GM18502 (cell line): ENCODE data around the gene APBA1.
"Not testable (repeated sequence)": the region's sequence is repeated elsewhere in the genome, so short reads cannot be mapped to it uniquely, and the experiment has no call there.

ENCODE experiments used
- ATAC-seq: cut with Tn5 transposase; IDR thresholded peaks from one replicate; pipeline ENCODE4 v1.9.1; 2021; ENCODE audit warnings: mild to moderate bottlenecking; ENCODE audit not compliant: unreplicated experiment, poor library complexity

APBA1 gene

GRCh38 chr9:69611221-69611620 lies 61.0 kb downstream of the APBA1 start:
- ATAC-seq: no peak

- ATAC-seq: no peak
Observed at GRCh38 chr9:69609156-69609555, 63.0 kb downstream of the APBA1 start.

DNA sequence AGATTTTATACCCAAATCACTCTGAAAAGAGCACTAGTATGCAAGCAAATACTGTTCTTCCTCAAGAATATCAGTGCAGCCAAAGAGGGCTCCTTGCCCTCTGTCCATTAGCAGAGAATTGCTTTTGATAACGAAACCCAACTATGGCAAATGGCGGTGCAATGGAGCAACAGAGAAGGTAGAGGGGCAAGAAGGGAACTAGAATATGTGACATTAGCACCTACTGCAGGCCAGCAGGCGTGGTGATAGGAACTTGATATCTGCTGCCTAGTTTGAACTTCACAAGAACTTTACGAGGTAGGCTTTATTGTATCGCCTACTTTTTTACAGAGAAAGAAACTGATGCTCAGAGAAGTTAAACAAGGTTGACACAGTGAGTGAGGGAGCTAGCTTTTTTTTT lies 66.1 kb downstream of the APBA1 start:
- ATAC-seq: no peak

DNA sequence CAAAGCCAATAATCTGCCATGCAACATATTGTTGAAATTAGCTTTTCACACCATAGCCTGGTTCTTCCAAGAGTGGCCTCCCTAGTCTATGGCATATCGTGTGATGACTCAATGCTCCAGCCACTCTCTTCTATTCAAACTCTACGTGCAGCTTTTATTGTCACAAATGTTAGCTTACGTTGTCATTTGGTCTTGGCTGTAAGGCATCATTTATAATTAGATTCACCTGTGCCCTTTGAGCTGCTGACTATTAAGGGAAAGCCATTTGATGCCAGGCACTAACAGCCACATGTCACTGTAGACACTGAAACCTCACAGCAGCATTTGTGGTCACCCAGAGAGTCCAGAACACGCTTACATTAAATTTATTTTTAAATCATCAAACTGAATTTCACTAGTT lies 66.8 kb downstream of the APBA1 start:
- ATAC-seq: no peak

DNA sequence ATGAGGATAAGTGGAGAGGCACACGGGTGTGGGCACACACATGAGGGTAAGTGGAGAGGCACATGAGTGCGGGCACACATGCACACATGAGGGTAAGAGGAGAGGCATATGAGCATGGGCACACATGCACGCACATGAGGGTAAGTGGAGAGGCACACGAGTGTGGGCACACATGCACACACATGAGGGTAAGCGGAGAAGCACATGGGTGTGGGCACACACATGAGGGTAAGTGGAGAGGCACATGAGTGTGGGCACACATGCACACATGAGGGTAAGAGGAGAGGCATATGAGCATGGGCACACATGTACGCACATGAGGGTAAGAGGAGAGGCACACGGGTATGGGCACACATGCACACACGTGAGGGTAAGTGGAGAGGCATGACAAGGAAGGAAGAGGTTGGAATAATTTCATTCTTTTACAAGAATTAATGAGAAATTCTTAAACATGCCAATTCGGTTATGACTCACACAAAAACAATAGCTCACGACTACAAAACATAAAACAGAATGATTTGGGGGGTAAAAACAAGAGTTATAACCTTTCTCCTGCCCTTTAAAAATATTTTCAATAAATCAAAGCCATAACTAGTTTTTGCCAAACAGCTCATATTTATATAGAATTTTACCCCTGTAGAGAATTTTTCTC lies 67.5 kb downstream of the APBA1 start:
- no peak for ATAC-seq

GRCh38 chr9:69603656-69604055 lies 68.5 kb downstream of the APBA1 start:
- ATAC-seq: no peak

- no peak for ATAC-seq
Observed at GRCh38 chr9:69602773-69603172, 69.4 kb downstream of the APBA1 start.

GRCh38 chr9:69601698-69602097 lies 70.5 kb downstream of the APBA1 start:
- no peak for ATAC-seq

DNA sequence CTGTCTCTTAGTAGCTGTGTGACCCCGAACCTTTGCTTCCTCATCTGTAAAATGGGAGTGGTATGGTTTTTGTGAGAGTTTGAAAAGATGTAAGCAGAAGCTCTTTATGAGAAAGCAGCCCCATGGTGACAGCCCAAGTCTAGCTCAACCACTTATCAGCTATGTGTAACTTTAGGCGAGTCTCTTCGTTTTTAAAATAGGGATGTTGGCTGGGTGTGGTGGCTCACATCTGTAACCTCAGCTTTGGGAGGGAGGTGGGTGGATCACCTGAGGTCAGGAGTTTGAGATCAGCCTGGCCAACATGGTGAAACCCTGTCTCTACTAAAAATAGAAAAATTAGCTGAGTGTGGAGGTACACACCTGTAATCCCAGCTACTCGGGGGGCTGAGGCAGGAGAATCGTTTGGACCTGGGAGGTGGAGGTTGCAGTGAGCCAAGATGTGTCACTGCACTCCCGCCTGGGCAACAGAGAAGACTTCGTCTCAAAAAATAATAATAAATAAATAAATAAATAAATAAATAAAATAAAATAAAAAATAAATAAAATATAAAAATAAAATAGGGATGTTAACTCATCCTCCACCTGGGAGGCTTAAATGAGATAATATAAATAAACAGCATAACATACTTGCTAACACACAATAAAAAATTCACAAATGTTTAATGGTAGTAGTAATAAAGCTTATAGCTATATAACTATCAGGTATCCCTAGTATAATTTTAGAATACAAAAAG lies 71.7 kb downstream of the APBA1 start:
- ATAC-seq: no peak

DNA sequence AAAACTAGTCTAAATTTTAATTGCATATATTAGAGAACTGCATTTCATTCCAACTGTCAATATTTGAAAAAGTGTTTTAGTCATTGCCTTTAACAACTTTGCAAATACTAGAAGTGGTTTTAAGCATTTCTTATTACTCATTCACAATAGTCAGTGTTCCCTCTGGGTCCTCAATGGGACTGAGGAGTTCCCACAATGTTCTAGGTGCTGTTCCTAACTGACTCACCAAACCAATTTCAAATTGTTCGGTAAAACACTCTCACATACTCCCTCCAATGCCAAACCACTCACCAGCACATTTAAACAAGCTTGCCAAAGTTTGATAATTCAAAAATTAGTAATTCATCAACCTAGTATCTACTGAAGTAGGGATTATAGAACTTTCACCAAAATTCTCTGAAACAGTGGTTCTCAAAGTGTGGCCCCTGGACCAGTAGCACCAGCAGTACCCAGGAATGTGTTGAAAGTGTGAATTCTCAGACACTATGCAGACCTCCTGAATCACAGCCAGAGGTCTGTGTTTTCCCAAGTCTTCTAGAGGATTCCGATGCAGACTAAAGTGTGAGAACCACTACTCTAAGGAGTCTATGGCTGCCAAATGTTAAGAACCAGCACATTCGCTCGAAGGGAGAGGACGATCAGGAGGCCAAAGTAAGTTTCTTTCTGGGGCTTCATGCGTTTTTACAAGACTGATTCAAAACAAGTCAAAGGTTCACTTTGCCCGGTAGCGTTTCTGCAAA lies 72.8 kb downstream of the APBA1 start:
- ATAC-seq: no peak

DNA sequence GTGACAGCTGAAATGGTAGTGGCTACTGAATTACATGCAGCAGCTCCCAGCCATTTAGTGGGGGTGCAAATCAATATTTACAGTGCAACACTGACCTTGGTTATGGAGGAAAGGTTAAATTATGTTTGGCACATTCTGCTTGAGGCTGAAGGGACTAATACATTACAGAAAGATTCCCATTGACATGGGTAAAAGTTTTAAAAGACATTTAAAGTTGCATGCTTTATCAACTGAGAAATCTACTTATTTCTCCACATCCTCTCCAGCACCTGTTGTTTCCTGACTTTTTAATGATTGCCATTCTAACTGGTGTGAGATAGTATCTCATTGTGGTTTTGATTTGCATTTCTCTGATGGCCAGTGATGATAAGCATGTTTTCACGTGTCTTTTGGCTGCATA lies 75.3 kb downstream of the APBA1 start:
- not testable (repeated sequence) for ATAC-seq

DNA sequence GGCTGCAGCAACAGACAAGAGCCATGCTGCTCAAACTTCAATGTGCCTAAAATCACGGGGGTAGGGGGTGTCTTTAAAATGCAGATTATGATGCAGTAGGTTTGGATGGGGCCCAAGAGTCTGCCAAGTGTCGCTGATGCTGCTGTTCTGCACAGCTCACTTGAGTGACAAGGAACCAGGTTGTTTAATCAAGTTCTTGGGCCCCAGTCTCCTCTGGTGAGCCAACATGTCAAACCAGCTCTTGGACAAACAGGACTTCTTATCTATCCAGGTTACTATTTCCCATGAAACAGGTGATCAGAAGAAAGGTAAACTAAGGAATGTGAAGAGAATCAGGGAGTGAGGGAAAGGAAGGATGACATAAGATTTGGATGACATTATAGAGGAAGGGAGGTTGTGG lies 78.0 kb downstream of the APBA1 start:
- ATAC-seq: no peak

DNA sequence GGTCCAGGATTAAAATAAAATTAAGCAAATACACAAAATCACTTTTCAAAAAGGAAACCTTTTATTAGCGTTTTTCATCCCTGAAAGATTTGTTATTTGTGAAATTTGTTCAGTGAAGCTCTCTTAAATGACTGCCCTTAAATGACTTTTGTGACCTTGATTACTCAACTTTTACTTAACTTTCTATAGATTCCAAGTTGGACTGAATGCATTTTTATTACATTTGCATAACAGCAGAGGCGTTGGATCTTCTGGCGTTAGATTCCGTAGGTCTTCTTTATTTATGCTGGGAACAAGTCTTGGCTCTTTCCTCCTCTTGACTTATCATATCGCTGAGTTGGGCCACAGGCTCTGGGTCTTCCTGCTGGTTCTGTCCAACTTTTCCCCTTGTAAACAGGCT lies 78.4 kb downstream of the APBA1 start:
- no peak for ATAC-seq

- no peak for ATAC-seq
Observed at GRCh38 chr9:69593301-69593700, 78.9 kb downstream of the APBA1 start.

GRCh38 chr9:69590266-69590665 lies 81.9 kb downstream of the APBA1 start:
- ATAC-seq: no peak

DNA sequence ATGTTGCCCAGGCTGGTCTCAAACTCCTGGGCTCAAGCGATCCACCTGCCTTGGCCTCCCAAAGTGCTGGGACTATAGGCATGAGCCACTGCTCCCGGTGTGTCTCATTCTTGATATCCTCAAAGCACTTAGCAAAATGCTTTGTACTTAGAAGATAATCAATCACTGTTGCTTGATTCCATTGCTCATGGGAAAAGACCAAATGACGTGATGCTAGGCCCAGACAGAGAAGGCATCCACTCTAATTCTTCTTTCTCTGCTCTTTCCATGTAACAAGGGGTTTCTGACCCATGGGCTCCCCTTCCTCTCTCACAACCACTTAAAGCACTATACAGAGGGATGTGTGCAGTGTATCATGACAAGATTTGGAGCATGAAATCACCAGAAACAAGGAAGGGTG lies 83.0 kb downstream of the APBA1 start:
- ATAC-seq: no peak

DNA sequence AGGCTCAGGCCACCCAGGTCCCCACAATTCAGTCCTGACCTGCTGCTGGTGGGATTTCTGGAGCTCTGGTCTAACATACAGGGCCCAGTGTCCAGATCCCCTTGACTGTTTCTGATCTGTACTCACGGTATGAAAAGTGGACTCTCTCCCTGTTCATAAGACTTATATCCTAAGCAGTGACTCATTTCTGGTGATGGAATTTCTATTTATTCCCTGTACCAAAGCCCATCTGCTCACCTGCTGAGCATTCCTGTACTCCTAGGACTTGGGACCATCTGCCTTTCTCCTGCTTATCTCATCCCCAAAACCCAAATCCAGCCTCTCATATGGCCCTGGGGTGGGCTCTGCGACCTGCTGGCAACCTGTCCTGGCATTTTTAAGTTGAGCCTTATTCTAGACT lies 86.6 kb downstream of the APBA1 start:
- no peak for ATAC-seq

- ATAC-seq: no peak
Observed at GRCh38 chr9:69584759-69585158, 87.4 kb downstream of the APBA1 start.

DNA sequence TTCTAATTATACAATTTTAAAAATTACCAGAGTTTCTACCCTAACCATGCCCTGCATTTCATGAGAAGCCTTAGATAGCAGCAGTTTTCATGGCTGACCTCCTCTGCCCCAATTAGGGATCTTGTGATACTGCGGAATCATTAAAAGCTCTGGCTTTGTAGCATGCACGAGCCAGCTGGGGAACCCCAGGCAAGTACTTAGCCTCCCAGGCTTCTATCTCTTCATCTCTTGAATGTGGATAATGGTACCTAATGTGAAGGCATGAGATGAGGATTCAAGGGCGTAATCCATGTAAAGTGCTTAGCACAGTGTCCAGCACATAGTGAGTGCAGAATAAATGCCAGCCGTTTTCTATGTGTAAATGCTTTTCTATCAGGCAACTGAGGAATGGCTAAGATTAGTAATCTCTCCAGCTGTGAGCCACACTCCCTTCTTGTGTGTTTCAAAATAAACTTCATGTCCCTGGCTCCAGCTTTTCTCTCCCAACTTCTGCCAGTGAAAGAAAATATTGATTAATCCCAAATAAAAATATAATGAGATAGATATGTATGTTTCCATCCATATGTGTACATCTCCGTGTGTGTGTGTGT lies 88.4 kb downstream of the APBA1 start:
- ATAC-seq: no peak

- no peak for ATAC-seq
Observed at GRCh38 chr9:69582544-69583297, 89.5 kb downstream of the APBA1 start.
